EL (cell line): ENCODE results near the gene L3MBTL2.
"Not testable (repeated sequence)": the region's sequence is repeated elsewhere in the genome, so short reads cannot be mapped to it uniquely, and the experiment has no call there.

Source experiments
- DNase-seq: peaks from one replicate; pipeline ENCODE4 v3.0.0-alpha.2; 2016

The L3MBTL2 gene

GRCh38 chr22:41204992-41205900, at the start of gene L3MBTL2:
Gene L3MBTL2, plus strand, starts transcription at chr22:41205312. Its CDS starts 51 bp downstream, at chr22:41205363.
- DNase-seq: peak; percentile 97

DNA sequence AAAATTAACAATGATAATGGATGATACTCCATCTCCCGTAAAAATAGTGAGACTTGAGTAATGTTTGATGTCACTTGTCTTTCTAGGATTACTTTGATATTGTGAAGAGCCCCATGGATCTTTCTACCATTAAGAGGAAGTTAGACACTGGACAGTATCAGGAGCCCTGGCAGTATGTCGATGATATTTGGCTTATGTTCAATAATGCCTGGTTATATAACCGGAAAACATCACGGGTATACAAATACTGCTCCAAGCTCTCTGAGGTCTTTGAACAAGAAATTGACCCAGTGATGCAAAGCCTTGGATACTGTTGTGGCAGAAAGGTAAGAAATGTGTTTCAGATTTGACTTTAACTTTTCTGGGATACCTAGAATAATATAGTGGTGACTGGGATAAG, 48.0 kb upstream of the L3MBTL2 start:
- DNase-seq: no peak

GRCh38 chr22:41169157-41169556, 36.0 kb upstream of the L3MBTL2 start:
- DNase-seq: no peak

- DNase-seq: no peak
Observed at GRCh38 chr22:41171996-41172395, 33.1 kb upstream of the L3MBTL2 start.

DNA sequence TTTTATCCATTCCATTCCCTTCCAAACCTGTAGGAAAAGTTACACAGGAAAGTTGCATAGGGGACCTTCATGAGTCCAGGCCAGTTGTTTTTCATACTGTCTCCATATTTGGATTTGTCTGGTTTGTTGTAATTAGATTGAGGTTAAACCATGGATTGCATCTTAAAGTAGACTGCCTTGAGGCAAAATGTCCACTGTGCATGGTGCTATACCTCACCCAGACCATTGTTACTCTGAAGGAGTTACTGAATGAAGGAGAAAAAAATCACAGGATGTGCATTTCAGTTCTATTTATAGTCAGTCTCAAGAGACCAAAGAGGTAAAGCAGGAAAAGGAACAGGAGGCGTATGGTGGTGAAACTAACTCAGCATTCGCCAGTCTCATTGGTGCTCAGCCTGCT, 29.6 kb upstream of the L3MBTL2 start:
- DNase-seq: no peak

GRCh38 chr22:41177040-41177621, 28.0 kb upstream of the L3MBTL2 start:
- DNase-seq: no peak

- DNase-seq: no peak
Observed at GRCh38 chr22:41177622-41178424, 27.3 kb upstream of the L3MBTL2 start.

DNA sequence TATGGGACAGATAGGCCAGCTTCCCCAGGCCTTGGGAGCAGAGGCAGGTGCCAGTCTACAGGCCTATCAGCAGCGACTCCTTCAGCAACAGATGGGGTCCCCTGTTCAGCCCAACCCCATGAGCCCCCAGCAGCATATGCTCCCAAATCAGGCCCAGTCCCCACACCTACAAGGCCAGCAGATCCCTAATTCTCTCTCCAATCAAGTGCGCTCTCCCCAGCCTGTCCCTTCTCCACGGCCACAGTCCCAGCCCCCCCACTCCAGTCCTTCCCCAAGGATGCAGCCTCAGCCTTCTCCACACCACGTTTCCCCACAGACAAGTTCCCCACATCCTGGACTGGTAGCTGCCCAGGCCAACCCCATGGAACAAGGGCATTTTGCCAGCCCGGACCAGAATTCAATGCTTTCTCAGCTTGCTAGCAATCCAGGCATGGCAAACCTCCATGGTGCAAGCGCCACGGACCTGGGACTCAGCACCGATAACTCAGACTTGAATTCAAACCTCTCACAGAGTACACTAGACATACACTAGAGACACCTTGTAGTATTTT, 26.6 kb upstream of the L3MBTL2 start:
- DNase-seq: no peak

DNA sequence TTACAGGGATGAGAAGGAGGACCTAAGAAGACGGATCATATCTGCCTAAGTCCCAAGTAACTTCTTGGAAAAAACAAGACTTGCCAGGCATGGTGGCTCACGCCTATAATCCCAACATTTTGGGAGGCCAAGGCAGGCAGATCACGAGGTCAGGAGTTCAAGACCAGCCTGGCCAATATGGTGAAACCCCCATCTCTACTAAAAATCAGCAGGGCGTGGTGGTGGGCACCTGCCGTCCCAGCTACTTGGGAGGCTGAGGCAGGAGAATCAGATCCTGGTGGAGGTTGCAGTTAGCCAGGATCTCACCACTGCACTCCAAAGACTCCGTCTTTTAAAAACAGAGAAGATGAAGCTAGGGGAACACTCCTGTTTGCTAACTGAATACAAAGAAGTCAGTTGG, 24.8 kb upstream of the L3MBTL2 start:
- not testable (repeated sequence) for DNase-seq

DNA sequence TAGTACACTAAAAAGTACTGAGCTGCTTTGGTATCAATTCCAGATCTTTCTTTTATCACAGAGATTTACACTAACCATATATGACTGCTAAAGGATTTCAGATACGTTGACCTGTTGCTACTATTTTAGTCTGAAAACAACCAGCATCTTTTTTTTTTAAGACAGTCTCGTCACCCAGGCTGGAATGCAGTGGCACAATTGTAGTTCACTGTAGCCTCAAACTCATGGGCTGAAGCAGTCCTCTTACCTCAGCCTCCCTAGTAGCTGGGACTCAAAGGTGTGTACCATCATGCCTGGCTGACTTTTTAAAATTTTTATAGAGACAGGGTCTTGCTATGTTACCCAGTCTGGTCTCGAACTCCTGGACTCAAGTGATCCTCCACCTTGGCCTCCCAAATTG, 24.2 kb upstream of the L3MBTL2 start:
- no peak for DNase-seq

DNA sequence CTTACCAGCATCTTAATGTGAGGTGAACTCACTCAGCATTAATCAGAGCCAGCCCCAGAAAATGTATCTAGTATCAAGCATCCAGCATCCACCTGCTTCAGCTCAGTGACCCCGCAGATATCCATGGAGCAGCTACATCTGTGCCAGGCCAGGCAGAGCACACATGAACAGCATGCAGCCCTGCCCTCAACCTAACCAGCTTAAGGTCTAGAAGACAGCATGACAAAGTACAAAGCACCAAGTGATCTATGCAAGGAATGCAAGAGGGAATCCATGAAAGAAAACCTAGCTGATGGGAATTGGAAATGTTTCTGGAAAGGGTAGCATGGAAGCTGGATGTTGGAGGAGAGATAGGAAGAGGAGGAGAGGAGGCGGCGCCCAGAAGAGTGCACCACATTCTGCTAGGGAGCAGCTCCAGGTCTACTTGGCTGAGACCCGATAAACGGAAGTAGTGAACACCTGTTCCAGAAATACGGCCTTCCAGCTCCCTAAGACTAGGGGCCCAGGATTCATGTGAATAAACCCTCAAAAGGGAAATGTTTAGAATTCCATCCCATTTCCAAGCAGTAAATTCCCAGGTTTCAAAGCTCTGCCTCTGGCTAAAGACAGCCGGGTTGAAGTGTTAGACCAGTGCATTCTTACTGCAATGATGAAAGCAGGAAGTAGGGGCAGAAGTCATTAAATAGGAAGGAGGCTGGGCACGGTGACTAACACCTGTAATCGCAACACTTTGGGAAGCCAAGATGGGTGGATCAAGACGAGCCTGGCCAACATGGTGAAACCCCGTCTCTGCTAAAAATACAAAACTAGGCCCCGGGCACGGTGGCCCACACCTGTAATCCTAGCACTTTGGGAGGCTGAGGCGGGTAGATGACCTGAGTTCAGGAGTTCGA, 23.5 kb upstream of the L3MBTL2 start:
- DNase-seq: peak; percentile 88

DNA sequence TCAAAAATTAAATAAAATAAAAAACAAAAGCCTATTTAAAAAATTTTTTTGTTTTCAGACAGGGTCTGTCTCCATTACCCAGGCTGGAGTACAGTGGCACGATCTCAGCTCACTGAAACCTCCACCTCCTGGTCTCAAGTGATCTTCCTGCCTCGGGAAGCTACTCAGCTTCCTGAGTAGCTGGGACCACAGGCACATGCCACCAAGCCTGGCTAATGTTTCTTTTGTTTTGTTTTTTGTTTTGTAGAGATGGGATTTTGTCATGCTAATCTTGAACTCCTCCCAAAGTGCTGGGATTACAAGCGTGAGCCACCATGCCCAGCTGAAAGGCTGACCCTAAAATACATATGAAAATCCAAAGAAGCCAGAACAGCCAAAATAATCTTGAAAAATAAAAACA, 20.4 kb upstream of the L3MBTL2 start:
- DNase-seq: no peak

DNA sequence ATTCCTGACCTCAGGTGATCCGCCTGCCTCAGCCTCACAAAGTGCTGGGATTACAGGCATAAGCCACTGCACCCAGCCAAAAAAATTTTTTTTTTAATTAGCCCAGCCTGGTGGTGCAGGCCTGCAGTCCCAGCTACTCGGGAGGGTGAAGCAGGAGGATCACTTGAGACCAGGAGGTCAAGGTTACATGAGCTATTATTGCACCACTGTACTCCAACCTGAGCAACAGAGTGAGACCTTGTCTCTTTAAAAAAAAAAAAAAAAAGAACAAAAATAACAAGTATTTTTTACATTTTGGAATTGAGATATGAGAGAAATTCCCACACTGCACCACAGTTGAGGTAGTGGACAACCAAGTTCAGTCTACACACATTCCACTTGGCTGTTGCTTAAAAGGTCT, 13.6 kb upstream of the L3MBTL2 start:
- no peak for DNase-seq

DNA sequence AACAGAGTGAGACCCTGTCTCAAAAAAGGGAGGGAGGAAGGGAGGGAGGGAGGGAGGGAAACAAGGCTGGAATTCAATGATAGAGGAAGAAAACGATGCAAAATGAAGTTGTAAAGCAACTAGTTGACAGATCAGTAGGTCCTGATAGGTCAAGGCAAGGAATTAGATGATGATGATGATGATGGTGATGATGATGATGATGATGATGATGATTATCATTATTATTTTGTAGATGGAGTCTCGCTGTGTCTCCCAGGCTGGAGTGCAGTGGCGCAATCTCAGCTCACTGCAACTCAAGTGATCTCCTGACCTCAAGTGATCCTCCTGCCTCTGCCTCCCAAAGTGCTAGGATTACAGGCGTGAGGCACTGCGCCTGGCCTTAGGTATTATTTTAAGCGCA, 11.3 kb upstream of the L3MBTL2 start:
- DNase-seq: no peak

DNA sequence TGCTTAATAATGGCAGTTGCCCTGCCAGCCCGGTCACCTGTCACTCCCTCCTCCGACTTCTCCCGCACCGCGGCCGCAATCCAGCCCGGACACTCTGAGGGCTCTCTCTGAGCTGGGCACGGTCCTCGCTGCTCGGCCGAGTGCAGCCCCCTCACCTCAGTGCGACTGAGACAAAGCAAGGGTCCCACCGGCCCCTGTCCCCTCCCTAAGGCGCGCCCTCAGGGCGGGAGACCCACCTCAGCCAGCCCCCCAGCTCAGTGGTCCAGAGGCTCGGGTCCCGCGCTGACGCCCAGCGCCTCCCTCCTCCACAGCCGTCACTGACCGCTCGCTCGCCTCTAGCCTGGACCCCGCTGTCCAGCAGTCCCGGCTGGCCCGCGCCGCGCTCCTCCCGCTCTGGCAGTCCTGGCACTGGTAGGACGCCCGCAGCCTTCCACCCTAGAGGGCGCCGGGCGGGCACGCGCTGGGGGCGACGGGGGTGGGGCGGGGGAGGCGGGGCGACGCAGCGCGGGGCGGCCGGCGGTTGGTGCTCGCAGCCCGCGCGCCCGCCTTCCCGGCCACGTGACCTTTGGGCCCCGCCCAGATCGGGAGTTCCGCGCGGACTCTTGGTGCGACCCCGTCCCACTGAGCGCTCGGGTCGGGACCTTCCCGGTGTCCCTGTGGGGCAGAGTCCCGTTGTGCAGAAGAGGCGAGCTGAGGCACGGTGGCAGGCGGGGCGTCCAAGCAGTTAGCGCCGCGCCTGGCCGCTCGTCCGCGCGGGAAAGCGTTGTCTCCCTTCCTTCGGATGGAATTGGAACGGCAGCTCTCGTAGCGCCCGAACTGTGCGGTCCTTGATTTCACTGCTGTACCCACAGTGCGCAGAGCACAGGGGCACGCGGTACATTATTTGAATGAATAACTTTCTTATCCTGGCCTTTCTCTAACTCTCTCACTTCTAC, 7.8 kb upstream of the L3MBTL2 start:
- DNase-seq: peak; percentile 80

- peak; percentile 38 for DNase-seq
Observed at GRCh38 chr22:41198027-41198580, 7.0 kb upstream of the L3MBTL2 start.

DNA sequence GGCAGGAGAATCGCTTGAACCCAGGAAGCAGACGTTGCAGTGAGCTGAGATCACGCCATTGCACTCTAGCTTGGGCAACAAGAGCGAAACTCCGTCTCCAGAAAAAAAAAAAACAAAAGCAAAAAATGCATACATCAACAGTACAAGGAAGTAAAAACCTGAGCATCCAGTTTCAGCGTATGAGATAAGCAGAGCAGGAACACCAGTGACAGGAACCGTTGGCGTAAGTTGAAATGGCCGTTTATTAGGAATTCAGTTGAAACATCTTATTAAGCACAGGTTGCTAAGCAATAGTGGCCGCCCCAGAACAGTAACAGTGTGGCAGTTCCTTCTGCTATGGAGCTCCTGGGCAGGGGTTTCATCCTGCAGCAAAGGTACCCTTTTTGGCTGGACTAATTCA, 4.0 kb upstream of the L3MBTL2 start:
- DNase-seq: no peak

- no peak for DNase-seq
Observed at GRCh38 chr22:41203118-41203517, 2.0 kb upstream of the L3MBTL2 start.

GRCh38 chr22:41204066-41204465, 1.0 kb upstream of the L3MBTL2 start:
- no peak for DNase-seq

GRCh38 chr22:41206719-41207118, 1.6 kb downstream of the L3MBTL2 start:
- no peak for DNase-seq

DNA sequence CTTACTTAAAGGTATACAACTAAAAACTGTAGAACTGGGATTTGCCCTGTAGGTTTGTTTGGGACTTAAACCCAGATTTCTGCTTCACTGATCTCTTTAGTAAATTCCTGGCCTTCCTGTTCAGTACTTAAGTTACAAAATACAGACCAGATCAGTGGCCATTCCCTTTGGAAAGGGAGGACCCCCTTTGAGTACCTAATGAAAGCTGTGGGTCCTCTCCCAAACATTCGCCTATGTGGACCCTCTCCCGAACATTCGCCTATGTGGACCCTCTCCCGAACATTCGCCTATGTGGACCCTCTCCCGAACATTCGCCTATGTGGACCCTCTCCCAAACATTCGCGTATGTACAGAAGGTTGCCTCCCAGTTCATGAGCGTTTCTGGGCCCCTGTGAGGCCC, 10.3 kb downstream of the L3MBTL2 start:
- DNase-seq: no peak
